Forelimb muscle (tissue), 1 donor: ENCODE results near the gene DPH2. TPM values are rescaled to one million over a fixed set of nuclear protein-coding genes. Genes with fewer than 3 reads are reported as not detected.
A peak's percentile ranks its signal among the peaks of the same experiment; 100 is the strongest.

ENCODE experiments used
- DNase-seq: peaks from one replicate; pipeline ENCODE4 v3.0.0-alpha.2; 2013; ENCODE audit warnings: low read depth
- polyA plus RNA-seq: library from polyadenylated mRNA; unstranded; fragments of 120-200 nt; gene quantifications from one replicate; pipeline ENCODE4 v1.2.1, GENCODE V29; 2013; ENCODE audit not compliant: insufficient read length

DPH2 gene
- polyA plus RNA-seq, result 18.6 TPM

GRCh38 chr1:43969746-43970466 is at the start of gene DPH2:
Gene DPH2, plus strand, starts transcription at chr1:43970010. Its CDS starts 166 bp downstream, at chr1:43970176.
- DNase-seq, result peak; percentile 97

GRCh38 chr1:43921022-43921421 is 48.8 kb upstream of the DPH2 start:
- DNase-seq, result no peak

- DNase-seq, result no peak
Observed at GRCh38 chr1:43924516-43924915, 45.3 kb upstream of the DPH2 start.

- no peak for DNase-seq
Observed at GRCh38 chr1:43925846-43926245, 44.0 kb upstream of the DPH2 start.

- DNase-seq, result no peak
Observed at GRCh38 chr1:43930168-43930948, 39.5 kb upstream of the DPH2 start.

DNA sequence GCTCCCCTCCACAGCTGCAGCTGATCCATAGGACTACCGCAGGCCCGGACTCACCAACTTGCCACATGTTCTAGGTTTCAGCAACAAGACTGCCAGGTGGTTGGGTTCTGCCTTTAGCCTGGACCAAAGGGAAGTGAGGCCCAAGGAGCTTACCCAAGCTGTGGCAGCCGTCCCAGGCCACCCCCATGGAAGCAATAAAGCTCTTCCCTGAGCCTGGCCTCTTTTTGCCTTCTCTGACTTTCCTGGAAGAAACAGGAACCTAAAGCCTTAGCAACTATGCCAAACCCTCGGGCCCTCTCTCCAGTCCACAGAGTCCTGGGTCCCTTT is 38.9 kb upstream of the DPH2 start:
- no peak for DNase-seq

DNA sequence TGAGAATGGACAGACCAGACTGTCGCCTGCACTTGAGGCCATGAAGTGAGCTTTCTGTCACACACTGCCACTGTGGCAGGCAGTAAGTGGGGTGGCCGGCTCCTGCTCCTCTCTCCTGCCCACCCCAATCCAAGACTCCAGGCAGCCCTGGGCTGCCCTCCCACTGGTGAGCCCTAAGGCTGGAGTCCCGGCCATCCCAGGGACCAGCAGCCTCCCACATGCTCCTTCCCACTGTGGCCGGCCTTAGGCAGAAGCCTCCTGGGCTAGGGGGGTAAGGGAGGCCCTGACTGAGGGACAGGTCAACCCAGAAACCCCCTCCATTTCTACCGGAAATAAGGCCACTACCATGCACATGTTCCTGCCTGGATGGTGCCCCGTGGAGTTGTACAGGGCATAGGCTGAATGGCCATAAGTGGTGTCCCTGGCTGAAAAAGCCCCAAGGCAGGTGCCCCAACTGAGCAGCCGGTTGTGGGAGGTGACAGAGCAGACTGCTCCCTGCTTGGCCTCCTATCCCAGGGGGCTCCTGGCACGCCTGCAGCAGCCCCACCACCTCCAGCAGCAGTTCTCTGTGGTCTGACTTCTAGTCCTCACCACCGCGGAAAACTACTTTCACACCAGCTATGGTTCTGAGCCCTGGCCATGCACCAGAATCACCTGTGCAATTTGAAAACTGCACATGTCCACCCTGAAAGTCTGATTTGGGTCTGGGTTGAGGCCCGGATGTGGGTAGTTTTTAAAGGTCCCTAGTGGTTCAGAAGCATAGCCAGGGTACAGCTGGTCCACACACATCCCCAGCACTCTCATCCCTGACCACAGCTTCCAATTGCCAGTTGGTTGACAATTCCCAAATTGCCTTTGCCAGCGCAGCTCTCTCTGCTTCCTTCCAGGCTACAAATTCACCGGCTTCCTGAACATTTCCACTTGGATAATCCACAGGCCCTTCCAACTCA is 37.8 kb upstream of the DPH2 start:
- DNase-seq, result no peak

DNA sequence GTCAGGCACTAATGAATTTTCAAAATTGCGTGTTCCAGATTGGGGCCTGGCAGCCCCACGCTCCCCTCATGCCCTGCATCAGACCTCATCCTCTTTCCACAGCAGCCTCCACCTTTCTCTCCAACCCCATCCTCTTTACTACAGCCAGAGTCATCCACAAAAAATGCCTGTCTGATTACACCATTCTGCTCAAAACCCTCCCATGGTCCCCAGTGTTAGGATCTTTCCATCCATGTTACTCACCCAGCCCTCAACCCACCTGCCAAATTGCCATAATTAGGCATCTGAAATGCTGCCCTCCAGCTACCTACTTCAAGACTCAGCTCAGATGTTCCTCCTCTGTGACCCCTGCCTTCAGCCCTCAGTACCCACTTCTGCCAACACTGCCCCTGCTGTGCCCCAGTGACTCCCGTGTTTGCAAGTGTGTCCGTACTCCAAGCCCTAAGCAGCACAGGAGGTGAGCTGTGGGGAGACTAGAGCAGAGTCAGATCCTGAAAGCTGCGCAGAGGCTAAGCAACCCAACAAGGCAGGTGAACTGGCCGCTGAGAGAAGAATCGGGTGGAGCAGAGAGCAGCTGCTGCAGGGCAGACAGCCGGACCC is 36.9 kb upstream of the DPH2 start:
- no peak for DNase-seq

- no peak for DNase-seq
Observed at GRCh38 chr1:43933386-43934100, 36.3 kb upstream of the DPH2 start, which contains the start of gene ARTN. Gene ARTN, plus strand, starts transcription at chr1:43933801. Its CDS starts 1,856 bp downstream, at chr1:43935657.

DNA sequence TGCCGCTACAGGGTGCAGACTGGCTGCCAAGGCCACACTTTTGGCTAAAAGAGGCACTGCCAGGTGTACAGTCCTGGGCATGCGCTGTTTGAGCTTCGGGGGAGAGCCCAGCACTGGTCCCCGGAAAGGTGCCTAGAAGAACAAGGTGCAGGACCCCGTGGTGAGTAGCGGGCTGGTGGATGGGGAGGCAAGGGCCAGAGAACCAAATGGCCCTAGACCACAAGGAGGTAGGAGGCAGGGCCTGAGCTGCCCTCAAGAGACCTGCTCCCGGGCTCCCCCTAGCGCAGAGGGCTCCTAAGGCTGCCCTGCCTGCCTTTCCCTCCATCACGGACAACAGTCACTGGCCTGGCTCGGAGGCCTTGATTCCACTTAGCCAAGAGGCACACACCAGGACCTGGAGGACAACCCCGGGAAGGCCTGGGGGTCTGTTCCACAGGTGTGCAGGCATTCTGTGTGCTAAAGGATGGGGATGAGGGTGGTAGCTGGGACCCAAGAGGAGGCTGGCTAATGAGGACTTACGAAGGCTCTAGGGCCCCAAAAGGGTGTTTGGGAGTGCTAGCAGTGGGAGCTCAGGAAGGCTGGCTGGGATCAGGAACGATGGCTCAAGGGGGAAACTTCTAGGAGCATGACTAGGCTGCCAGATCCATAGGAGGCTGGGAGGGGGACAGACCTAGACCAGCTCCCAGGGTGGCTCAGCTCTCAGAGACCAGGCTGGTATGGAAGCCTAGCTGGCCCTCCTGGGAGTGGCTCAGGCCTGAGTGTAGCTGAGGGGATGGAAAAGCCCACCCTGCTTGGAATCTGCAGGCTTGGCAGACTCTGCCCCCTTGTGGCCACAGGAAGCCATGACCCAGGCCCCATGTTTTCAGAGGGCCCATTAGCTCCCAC is 35.5 kb upstream of the DPH2 start:
- DNase-seq, result peak; percentile 24

DNA sequence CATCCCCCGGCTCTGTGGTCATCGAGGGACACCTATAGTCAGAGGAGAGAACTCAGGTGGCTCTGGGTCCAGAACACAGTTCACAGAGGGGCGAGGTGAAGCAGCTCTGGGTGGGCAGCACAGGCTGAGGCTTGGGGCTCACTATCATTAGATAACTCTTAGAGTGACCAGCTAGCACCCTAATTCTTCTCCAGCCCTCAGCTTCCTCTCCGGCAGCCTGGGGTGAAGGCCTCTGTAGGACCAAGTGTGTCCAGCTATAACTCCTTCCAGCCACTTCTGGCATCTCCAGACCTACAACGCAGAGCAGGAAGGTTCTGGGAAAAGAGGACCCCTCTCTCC is 34.9 kb upstream of the DPH2 start:
- no peak for DNase-seq

DNA sequence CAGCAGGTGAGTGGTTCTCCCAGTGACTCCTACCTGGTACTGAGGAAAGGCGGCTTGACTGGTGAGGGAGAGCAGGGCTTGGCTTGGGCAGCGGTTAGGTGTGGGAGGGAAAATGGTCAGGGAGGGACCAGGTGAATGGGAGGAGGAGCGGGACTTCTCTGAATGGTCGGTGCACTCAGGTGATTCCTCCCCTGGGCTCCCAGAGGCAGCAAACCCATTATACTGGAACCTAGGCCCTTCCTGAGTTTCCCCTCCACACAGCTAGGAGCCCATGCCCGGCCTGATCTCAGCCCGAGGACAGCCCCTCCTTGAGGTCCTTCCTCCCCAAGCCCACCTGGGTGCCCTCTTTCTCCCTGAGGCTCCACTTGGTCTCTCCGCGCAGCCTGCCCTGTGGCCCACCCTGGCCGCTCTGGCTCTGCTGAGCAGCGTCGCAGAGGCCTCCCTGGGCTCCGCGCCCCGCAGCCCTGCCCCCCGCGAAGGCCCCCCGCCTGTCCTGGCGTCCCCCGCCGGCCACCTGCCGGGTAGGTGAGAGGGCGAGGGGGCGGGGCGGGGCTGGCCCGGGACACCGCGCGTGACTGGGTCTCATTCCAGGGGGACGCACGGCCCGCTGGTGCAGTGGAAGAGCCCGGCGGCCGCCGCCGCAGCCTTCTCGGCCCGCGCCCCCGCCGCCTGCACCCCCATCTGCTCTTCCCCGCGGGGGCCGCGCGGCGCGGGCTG is 33.9 kb upstream of the DPH2 start:
- no peak for DNase-seq

GRCh38 chr1:43936431-43937151 is 33.2 kb upstream of the DPH2 start:
- DNase-seq, result no peak

- no peak for DNase-seq
Observed at GRCh38 chr1:43937179-43937865, 32.5 kb upstream of the DPH2 start.

DNA sequence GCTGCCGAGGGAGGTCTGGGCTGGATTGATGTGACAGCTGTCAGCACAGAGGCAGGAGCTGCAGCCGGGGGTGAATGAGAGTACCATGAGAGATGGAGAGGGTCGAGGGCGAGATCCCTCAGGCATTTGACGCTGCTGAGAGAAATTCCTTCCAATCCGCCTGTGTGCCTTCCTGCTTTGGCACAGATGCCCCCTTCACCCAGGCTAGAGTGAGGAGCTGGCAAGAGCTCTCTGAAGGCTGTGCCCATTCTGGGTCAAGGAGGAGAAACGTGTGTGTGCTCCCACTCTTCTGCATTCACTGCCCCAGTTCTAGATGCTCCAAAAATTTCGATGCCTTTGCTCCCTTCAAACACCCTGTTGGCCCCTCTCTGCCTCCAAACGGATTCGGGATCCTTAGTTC is 31.4 kb upstream of the DPH2 start:
- no peak for DNase-seq

DNA sequence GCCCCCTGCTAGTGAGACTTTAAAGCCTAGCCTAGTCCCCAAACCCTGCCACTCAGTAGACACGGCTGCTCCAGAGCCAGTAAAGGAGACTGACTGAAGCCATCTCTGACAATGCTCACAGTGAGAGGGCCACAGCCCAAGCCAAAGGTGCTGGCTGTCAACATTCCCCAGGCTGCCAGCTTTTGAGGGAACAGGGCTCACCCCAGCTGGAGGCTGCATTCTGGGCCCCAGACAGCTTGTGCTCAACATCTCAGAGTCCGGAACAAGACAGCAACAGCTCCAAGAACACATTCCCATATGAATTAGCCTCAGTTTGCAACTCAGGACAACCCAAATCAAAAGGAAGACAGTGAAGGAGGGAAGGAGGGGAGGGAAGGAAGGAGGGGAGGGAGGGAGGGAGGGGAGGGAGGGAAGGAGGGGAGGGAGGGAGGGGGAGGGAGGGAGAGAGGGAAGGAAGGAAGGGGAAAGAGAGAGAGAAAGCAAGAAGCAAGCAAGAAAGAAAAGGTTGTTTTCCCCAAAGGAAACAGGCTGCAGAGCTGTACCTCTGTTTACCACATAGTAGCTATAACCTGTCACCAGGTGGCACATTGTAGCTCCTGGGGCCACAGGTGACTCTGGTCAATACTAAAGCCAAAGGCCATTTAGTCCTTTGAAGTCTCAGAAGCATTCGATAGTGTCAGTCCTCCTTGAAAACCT is 30.8 kb upstream of the DPH2 start:
- peak; percentile 25 for DNase-seq

GRCh38 chr1:43942411-43942810 is 27.4 kb upstream of the DPH2 start:
- no peak for DNase-seq

DNA sequence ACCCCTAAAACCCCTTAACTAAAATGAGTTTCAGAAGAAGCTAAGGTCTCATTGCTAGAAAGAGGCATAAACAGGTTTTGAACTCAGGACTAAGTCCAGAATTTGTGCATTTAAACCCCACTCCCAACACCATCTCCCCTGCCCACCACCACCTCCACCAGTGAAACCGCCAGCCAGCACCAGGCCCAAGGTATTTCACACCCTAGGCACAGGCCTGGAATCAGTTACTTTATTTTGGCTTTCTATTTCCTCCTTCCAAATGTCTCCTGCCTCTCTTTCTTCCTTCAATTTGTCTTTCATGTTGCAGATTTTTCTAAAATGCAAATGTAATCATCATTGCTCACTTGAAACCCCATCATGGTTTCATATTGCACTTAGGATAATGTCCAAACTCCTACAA is 24.9 kb upstream of the DPH2 start:
- no peak for DNase-seq
